ENCODE measurements around the gene PLGRKT. TPM values are rescaled to one million over a fixed set of nuclear protein-coding genes. Genes with fewer than 3 reads are reported as not detected.
"Not testable (repeated sequence)": the region's sequence is repeated elsewhere in the genome, so short reads cannot be mapped to it uniquely, and the experiment has no call there.

Gene PLGRKT
- total RNA-seq, 1 experiment from 2014 or later: 11.4 TPM

GRCh38 chr9:5446451-5447236, 8.9 kb upstream of the PLGRKT start:
- H3K27ac ChIP-seq (ENCODE audit: low read length): peak overlapping the region; percentile 84
- H3K79me2 ChIP-seq (ENCODE audit: low read length): peaks cover 12% of the 10 kb centered on the region
- peak overlapping the region; percentile 91 for H3K4me2 ChIP-seq (ENCODE audit: low read length)
- peaks cover 51% of the 10 kb centered on the region for H3K4me1 ChIP-seq (ENCODE audit: insufficient read depth, low read length)
- H3K9me2 ChIP-seq (replicated peaks; ENCODE audit: low read length): no peaks in the 10 kb centered on the region
- peak overlapping the region; percentile 27; the same call in 1 of the 2 replicates for H3K9ac ChIP-seq (ENCODE audit: low read length)
- H3K4me3 ChIP-seq (ENCODE audit: low read length): peak overlapping the region; percentile 39
- H2AFZ ChIP-seq (ENCODE audit: low read length): no peak overlapping the region
- peak; percentile 92 for DNase-seq
- peak; percentile 13 for ATAC-seq
- no TSS peak for BruUV-seq (replicated peaks)
- ChIA-PET CTCF (no interaction called here), POLR2A (ENCODE audit: unreplicated experiment) (no interaction called here)
- no peaks in the 10 kb centered on the region for H3F3A ChIP-seq (ENCODE audit: low read length, unreplicated experiment)
- H3K27me3 ChIP-seq (ENCODE audit: low read length): no peaks in the 10 kb centered on the region
- intact Hi-C loops (cut with micrococcal nuclease): no loop called here
- TF ChIP-seq EZH2phosphoT487 (IDR thresholded peaks at IDR 0.05; ENCODE audit: borderline replicate concordance, low read length): no peak
- TF ChIP-seq CTCF (conservative IDR thresholded peaks at IDR 0.05; ENCODE audit: low read depth, low read length): no peak; the same call in 1 of the 2 replicates
- no peak for TF ChIP-seq EZH2 (IDR thresholded peaks at IDR 0.05; ENCODE audit: low read length, unreplicated experiment)
- no peaks in the 10 kb centered on the region for H3K36me3 ChIP-seq (ENCODE audit: low read depth, low read length)
- no peaks in the 10 kb centered on the region for H3K9me3 ChIP-seq (ENCODE audit: low read length)
- no peaks in the 10 kb centered on the region for H4K20me1 ChIP-seq (ENCODE audit: low read length)

- H4K20me1 ChIP-seq (ENCODE audit: low read length): no peaks in the 10 kb centered on the region
- no peak for DNase-seq
- ATAC-seq: no peak
- H3K9me3 ChIP-seq (ENCODE audit: low read length): no peaks in the 10 kb centered on the region
- no peak overlapping the region for H3K4me3 ChIP-seq (ENCODE audit: low read length)
- no peak overlapping the region; the same call in 1 of the 2 replicates for H3K4me2 ChIP-seq (ENCODE audit: low read length)
- POLR2A ChIA-PET (ENCODE audit: unreplicated experiment): no interaction called here
- BruUV-seq (replicated peaks): no TSS peak
- no peak overlapping the region for H2AFZ ChIP-seq (ENCODE audit: low read length)
- H3K79me2 ChIP-seq (ENCODE audit: low read length): peaks cover 5% of the 10 kb centered on the region
- intact Hi-C loops (cut with micrococcal nuclease): no loop called here
- no peaks in the 10 kb centered on the region for H3K27me3 ChIP-seq (ENCODE audit: low read length)
- H3K4me1 ChIP-seq (ENCODE audit: insufficient read depth, low read length): peaks cover 48% of the 10 kb centered on the region
- no peak for TF ChIP-seq EZH2phosphoT487 (IDR thresholded peaks at IDR 0.05; ENCODE audit: borderline replicate concordance, low read length)
- no peak for TF ChIP-seq EZH2 (IDR thresholded peaks at IDR 0.05; ENCODE audit: low read length, unreplicated experiment)
- no peaks in the 10 kb centered on the region for H3F3A ChIP-seq (ENCODE audit: low read length, unreplicated experiment)
- peak overlapping the region; percentile 84 for H3K27ac ChIP-seq (ENCODE audit: low read length)
- no peak overlapping the region for H3K9ac ChIP-seq (ENCODE audit: low read length)
- CTCF ChIA-PET: no interaction called here
- no peaks in the 10 kb centered on the region for H3K9me2 ChIP-seq (replicated peaks; ENCODE audit: low read length)
- no peaks in the 10 kb centered on the region for H3K36me3 ChIP-seq (ENCODE audit: low read depth, low read length)
Observed at GRCh38 chr9:5445886-5446285, 8.2 kb upstream of the PLGRKT start.

DNA sequence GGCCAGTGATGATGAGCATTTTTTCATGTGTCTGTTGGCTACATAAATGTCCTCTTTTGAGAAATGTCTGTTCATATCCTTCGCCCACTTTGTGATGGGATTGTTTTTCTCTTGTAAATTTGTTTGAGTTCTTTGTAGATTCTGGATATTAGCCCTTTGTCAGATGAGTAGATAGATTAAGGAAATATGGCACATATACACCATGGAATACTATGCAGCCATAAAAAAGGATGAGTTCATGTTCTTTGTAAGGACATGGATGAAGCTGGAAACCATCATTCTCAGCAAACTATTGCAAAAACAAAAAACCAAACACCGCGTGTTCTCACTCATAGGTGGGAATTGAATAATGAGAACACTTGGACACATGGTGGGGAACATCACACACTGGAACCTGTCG, 7.4 kb upstream of the PLGRKT start:
- DNase-seq; H3K4me3 ChIP-seq (ENCODE audit: low read length); H3K9ac ChIP-seq (ENCODE audit: low read length); H2AFZ ChIP-seq (ENCODE audit: low read length); H3K9me2 ChIP-seq (replicated peaks; ENCODE audit: low read length); H3K9me3 ChIP-seq (ENCODE audit: low read length); H3K27ac ChIP-seq (ENCODE audit: low read length); intact Hi-C loops (cut with micrococcal nuclease); H3K4me2 ChIP-seq (ENCODE audit: low read length); H4K20me1 ChIP-seq (ENCODE audit: low read length); H3K27me3 ChIP-seq (ENCODE audit: low read length); H3K79me2 ChIP-seq (ENCODE audit: low read length); CTCF ChIA-PET; BruUV-seq (replicated peaks); POLR2A ChIA-PET (ENCODE audit: unreplicated experiment); H3F3A ChIP-seq (ENCODE audit: low read length, unreplicated experiment); ATAC-seq; H3K36me3 ChIP-seq (ENCODE audit: low read depth, low read length): not testable (repeated sequence)
- H3K4me1 ChIP-seq (ENCODE audit: insufficient read depth, low read length): peaks cover 49% of the 10 kb centered on the region
